Fibroblast of villous mesenchyme (primary cell): ENCODE measurements around the gene GRIN1. TPM values are rescaled to one million over a fixed set of nuclear protein-coding genes. Genes with fewer than 3 reads are reported as not detected.

Experiments
- DNase-seq: peaks from one replicate; pipeline ENCODE4 v3.0.0-alpha.2; 2010; ENCODE audit warnings: low read depth
- H3K4me3 ChIP-seq: 2 replicates; pipeline ENCODE4 v1.5.1; 2011; ENCODE audit warnings: low read depth, mild to moderate bottlenecking, low read length
- total RNA-seq: library from RNA; depleted of rRNA; stranded (reverse); fragments of >200 nt; gene quantifications from 2 replicates; pipeline ENCODE4 v1.2.3, GENCODE V29; 2012
- TF ChIP-seq, protein P1 (sequence below): IDR thresholded peaks from 2 replicates; pipeline ENCODE4 v1.5.1; 2012; ENCODE audit warnings: low read depth, mild to moderate bottlenecking, low read length; ENCODE audit not compliant: insufficient read depth

The GRIN1 gene
- total RNA-seq, 1 donor, result not detected

DNA sequence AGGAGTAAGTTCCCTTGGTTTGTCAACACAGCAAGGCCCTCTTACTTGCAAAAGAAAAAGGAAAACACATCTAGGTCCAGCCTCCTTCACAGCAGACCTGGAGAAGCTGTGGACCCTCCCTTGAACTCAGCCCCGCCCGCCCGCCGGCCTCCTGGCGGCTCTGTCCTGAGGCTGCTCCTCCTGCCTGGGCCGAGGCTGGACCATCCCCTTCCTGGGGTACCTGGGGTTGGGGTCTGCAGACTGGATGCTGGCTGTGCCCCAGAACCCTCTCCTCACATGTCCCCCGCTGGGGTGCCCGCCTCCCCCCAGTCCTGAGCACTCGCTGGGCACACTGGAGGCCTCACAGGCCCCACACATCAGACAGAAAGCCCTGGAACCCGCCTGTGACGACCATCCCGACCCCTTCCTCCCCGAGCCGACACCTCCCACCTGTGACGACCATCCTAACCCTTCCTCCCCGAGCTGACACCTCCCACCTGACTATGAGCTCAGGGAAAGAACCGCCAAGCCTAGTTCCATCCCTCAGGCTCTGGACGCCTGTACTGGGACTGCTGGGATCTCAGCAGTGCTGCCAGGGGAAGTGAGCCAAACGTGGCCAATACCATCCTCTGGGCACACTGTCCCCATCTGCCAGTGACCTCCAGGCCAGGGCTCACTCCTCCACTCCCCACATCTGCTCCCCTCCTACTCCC lies 40.1 kb downstream of the GRIN1 start:
- TF ChIP-seq, protein P1, sequence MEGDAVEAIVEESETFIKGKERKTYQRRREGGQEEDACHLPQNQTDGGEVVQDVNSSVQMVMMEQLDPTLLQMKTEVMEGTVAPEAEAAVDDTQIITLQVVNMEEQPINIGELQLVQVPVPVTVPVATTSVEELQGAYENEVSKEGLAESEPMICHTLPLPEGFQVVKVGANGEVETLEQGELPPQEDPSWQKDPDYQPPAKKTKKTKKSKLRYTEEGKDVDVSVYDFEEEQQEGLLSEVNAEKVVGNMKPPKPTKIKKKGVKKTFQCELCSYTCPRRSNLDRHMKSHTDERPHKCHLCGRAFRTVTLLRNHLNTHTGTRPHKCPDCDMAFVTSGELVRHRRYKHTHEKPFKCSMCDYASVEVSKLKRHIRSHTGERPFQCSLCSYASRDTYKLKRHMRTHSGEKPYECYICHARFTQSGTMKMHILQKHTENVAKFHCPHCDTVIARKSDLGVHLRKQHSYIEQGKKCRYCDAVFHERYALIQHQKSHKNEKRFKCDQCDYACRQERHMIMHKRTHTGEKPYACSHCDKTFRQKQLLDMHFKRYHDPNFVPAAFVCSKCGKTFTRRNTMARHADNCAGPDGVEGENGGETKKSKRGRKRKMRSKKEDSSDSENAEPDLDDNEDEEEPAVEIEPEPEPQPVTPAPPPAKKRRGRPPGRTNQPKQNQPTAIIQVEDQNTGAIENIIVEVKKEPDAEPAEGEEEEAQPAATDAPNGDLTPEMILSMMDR, result no peak
- H3K4me3 ChIP-seq, result no peak overlapping the region
- DNase-seq, result no peak

DNA sequence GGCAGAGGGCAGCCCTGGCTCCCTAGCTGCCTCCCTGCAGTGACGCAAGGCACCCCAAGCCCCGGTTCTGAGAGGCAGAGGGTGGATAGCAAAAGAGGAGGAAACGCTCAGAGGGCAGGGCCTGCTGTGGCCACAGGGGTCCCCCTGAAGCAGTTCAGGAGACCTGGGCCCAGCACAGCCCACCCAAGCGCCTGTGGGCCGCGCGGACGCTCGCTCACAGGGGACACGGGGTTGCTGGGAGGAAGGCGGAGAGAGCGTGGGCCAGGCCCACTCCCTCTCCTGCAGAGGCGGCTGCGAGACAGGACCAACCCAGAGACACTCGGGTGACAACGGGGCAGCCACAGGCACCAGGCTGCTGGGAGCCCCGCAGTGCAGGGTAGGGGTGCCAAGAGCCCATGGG lies 40.8 kb downstream of the GRIN1 start:
- TF ChIP-seq, protein P1, result no peak
- H3K4me3 ChIP-seq, result no peak overlapping the region
- DNase-seq, result no peak

DNA sequence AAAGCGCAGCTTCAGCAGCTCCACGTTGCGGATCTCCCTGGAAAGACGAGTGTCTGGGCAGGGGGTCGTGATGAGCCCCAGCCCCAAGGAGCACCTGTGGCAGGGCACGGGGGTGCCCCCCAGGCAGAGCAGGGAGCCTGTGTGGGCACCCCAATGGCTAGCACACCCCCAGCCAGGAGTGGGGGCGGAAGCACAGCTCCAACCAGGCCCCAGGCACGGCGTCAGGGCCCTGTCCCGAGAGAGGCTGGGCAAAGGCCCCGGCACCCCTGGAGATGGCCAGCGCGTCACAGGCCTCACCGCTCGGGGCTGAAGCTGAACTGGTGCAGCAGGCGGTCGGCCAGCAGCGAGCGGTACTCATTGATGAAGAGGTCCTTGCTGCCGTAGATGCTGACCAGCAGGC lies 41.5 kb downstream of the GRIN1 start:
- TF ChIP-seq, protein P1, result no peak
- H3K4me3 ChIP-seq, result no peak overlapping the region
- DNase-seq, result no peak

DNA sequence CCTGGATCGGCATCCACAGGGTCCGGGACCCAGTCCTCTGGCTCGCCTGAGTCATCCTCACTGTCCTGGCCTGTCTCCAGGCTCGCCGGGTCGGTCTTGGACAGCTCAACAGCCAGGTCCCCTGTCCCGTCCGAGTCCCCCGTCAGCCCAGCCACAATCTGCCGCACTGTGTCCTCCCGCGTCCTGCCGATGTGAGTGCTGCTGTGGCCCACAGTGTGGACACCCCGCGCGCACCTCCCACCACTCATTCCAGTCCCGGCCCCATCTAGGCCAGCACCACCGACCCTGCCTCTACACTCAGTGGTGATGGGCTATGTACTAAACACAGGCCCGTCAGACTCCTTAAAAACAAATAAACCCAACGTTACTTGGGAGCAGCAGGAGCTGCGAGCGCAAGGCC lies 42.7 kb downstream of the GRIN1 start:
- TF ChIP-seq, protein P1, result no peak
- DNase-seq, result no peak
- no peak overlapping the region for H3K4me3 ChIP-seq

DNA sequence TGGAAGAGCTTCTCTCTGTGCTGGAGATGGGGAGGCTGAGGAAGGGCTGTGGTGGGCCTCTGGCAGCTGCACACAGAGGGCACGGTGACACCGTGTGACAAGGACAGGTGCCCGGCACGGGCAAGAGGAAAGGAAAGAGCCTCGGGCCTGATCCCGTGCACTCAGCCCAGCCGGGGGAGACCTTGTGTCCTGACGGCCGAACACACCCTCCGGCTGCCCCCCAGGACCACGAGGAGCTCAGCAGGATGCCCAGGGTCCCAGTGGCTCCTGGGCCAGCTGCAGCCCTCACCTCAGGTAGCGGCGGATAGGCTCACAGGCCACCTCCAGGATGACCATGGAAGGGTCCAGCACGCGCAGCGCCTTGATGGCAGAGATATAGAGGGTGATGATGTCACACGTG lies 43.9 kb downstream of the GRIN1 start:
- DNase-seq, result no peak
- TF ChIP-seq, protein P1, result no peak
- no peak overlapping the region for H3K4me3 ChIP-seq

DNA sequence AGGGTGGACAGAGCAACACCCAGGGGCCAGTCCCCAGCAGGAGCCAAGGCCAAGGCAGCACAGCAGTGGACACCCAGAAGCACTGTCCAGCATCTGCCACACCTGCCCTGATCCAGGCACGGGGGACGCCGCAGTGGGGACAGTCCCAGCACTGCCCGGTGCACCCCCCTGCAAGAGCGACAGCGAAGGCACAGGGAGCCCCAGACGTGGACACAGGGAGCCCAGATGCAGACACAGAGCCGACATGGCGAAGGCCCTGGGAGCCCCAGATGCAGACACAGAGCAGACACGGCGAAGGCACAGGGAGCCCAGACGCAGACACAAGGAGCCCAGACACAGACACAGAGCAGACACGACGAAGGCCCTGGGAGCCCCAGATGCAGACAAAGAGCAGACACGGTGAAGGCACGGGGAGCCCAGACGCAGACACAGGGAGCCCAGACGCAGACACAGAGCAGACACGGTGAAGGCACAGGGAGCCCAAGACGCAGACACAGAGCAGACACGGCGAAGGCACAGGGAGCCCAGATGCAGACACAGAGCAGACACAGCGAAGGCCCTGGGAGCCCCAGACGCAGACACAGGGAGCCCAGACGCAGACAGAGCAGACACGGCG lies 45.1 kb downstream of the GRIN1 start:
- H3K4me3 ChIP-seq, result no peak overlapping the region
- DNase-seq, result no peak
- TF ChIP-seq, protein P1, result no peak
